OCI-LY1 (cell line): ENCODE data around the gene PROB1.

Source experiments
- H2AFZ ChIP-seq: fragments of 200-600 bp; sonication (generic), shearing (Covaris generic); 2 replicates; pipeline ENCODE4 v1.6.0; 2014; ENCODE audit warnings: antibody characterized with exemption, mild to moderate bottlenecking, low read length
- H3F3A ChIP-seq: fragments of 200-600 bp; sonication (generic), shearing (Covaris generic); 2 replicates; pipeline ENCODE4 v1.6.0; 2014; ENCODE audit warnings: mild to moderate bottlenecking, antibody characterized with exemption, low read length, moderate library complexity; ENCODE audit not compliant: insufficient read depth
- H3K27ac ChIP-seq: fragments of 200-600 bp; sonication (generic); 2 replicates; pipeline ENCODE4 v1.5.1; 2014; ENCODE audit warnings: low read length, mixed run types, mild to moderate bottlenecking, low read depth; ENCODE audit not compliant: poor library complexity, severe bottlenecking
- H3K27me3 ChIP-seq: fragments of 200-600 bp; sonication (generic); 2 replicates; pipeline ENCODE4 v1.6.0; 2014; ENCODE audit warnings: antibody characterized with exemption, mild to moderate bottlenecking, low read length, moderate library complexity; ENCODE audit not compliant: insufficient read depth
- H3K36me3 ChIP-seq: fragments of 200-600 bp; sonication (generic); 2 replicates; pipeline ENCODE4 v1.6.1; 2014; ENCODE audit warnings: mild to moderate bottlenecking, antibody characterized with exemption, low read length, moderate library complexity, mixed read lengths; ENCODE audit not compliant: insufficient read depth
- H3K4me1 ChIP-seq: fragments of 200-600 bp; sonication (generic); 2 replicates; pipeline ENCODE4 v1.5.1; 2014; ENCODE audit warnings: mild to moderate bottlenecking, low read length, moderate library complexity; ENCODE audit not compliant: insufficient read depth, severe bottlenecking
- H3K4me2 ChIP-seq: fragments of 200-600 bp; sonication (generic), shearing (Covaris generic); 2 replicates; pipeline ENCODE4 v1.6.1; 2014; ENCODE audit warnings: low read length
- H3K4me3 ChIP-seq: fragments of 200-600 bp; sonication (generic); 2 replicates; pipeline ENCODE4 v1.5.1; 2014; ENCODE audit warnings: low read length, low read depth, mild to moderate bottlenecking, mixed read lengths; ENCODE audit not compliant: poor library complexity, severe bottlenecking
- H3K79me2 ChIP-seq: fragments of 200-600 bp; shearing (Covaris generic); 2 replicates; pipeline ENCODE4 v1.6.1; 2016; ENCODE audit warnings: mixed run types, low read length, mixed read lengths; ENCODE audit not compliant: insufficient read depth
- H3K9ac ChIP-seq: fragments of 200-600 bp; sonication (generic), shearing (Covaris generic); 2 replicates; pipeline ENCODE4 v1.6.1; 2014; ENCODE audit warnings: mild to moderate bottlenecking, low read length, mixed read lengths
- H3K9me2 ChIP-seq: fragments of 200-600 bp; sonication (generic), shearing (Covaris generic); 2 replicates; pipeline ENCODE4 v1.6.1; 2014; ENCODE audit warnings: low read depth, mild to moderate bottlenecking, low read length, mixed read lengths
- H3K9me3 ChIP-seq: fragments of 200-600 bp; shearing (Covaris generic); 2 replicates; pipeline ENCODE4 v1.6.1; 2014; ENCODE audit warnings: low read length, mixed read lengths
- H4K20me1 ChIP-seq: fragments of 200-600 bp; sonication (generic), shearing (Covaris generic); 2 replicates; pipeline ENCODE4 v1.6.0; 2016; ENCODE audit warnings: mild to moderate bottlenecking, low read length; ENCODE audit not compliant: insufficient read depth
- EZH2 ChIP-seq: fragments of 200-600 bp; sonication (generic), shearing (Covaris generic); IDR thresholded peaks from 2 replicates; pipeline ENCODE4 v1.8.0; 2017; ENCODE audit warnings: borderline replicate concordance, mixed run types, mild to moderate bottlenecking, antibody characterized with exemption, low read length, moderate library complexity, mixed read lengths
- TF ChIP-seq, protein P1 (sequence below): fragments of 200-600 bp; sonication (generic), shearing (Covaris generic); IDR thresholded peaks from 2 replicates; pipeline ENCODE4 v1.5.1; 2017; ENCODE audit warnings: mild to moderate bottlenecking, antibody characterized with exemption, low read length, moderate library complexity, mixed read lengths

Gene PROB1

GRCh38 chr5:139415869-139416268, 21.0 kb upstream of the PROB1 start:
- no peaks in the 10 kb centered on the region for H3K9me3 ChIP-seq
- H4K20me1 ChIP-seq, result no peaks in the 10 kb centered on the region
- H3K9ac ChIP-seq, result no peak overlapping the region
- H3K36me3 ChIP-seq, result no peaks in the 10 kb centered on the region
- no peak for TF ChIP-seq EZH2
- TF ChIP-seq, protein P1, sequence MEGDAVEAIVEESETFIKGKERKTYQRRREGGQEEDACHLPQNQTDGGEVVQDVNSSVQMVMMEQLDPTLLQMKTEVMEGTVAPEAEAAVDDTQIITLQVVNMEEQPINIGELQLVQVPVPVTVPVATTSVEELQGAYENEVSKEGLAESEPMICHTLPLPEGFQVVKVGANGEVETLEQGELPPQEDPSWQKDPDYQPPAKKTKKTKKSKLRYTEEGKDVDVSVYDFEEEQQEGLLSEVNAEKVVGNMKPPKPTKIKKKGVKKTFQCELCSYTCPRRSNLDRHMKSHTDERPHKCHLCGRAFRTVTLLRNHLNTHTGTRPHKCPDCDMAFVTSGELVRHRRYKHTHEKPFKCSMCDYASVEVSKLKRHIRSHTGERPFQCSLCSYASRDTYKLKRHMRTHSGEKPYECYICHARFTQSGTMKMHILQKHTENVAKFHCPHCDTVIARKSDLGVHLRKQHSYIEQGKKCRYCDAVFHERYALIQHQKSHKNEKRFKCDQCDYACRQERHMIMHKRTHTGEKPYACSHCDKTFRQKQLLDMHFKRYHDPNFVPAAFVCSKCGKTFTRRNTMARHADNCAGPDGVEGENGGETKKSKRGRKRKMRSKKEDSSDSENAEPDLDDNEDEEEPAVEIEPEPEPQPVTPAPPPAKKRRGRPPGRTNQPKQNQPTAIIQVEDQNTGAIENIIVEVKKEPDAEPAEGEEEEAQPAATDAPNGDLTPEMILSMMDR, result no peak
- H3K4me2 ChIP-seq, result no peak overlapping the region
- no peak overlapping the region for H3K27ac ChIP-seq
- H3K27me3 ChIP-seq, result no peaks in the 10 kb centered on the region
- no peaks in the 10 kb centered on the region for H3F3A ChIP-seq
- no peaks in the 10 kb centered on the region for H3K9me2 ChIP-seq
- H3K4me1 ChIP-seq, result no peaks in the 10 kb centered on the region
- no peak overlapping the region for H3K4me3 ChIP-seq
- H3K79me2 ChIP-seq, result no peaks in the 10 kb centered on the region
- H2AFZ ChIP-seq, result no peak overlapping the region

- Histone ChIP-seq H3K4me3 (no peak overlapping the region), H3K27ac (no peak overlapping the region), H3K27me3 (no peaks in the 10 kb centered on the region), H3K79me2 (no peaks in the 10 kb centered on the region), H3K9me2 (no peaks in the 10 kb centered on the region), H3K9ac (no peak overlapping the region), H2AFZ (no peak overlapping the region), H3K36me3 (no peaks in the 10 kb centered on the region), H3K4me2 (no peak overlapping the region), H4K20me1 (no peaks in the 10 kb centered on the region), H3K4me1 (no peaks in the 10 kb centered on the region), H3F3A (no peaks in the 10 kb centered on the region), H3K9me3 (no peaks in the 10 kb centered on the region)
- TF ChIP-seq, protein P1, result no peak
- TF ChIP-seq EZH2, result no peak
Measured at GRCh38 chr5:139415221-139415861, 20.4 kb upstream of the PROB1 start.

GRCh38 chr5:139414581-139415130, 19.8 kb upstream of the PROB1 start:
- Histone ChIP-seq H3K27me3 (no peaks in the 10 kb centered on the region), H3K27ac (no peak overlapping the region), H3K4me2 (no peak overlapping the region), H3K9ac (no peak overlapping the region), H3K9me3 (no peaks in the 10 kb centered on the region), H3F3A (no peaks in the 10 kb centered on the region), H4K20me1 (no peaks in the 10 kb centered on the region), H3K36me3 (no peaks in the 10 kb centered on the region), H2AFZ (no peak overlapping the region), H3K9me2 (no peaks in the 10 kb centered on the region), H3K4me1 (no peaks in the 10 kb centered on the region), H3K4me3 (no peak overlapping the region), H3K79me2 (no peaks in the 10 kb centered on the region)
- no peak for TF ChIP-seq EZH2
- TF ChIP-seq, protein P1, result no peak
